ENCODE measurements around the gene STK4. TPM values are rescaled to one million over a fixed set of nuclear protein-coding genes. Genes with fewer than 3 reads are reported as not detected.
A peak's percentile ranks its signal among the peaks of the same experiment; 100 is the strongest.

Gene STK4
- total and polyA plus RNA-seq, 4 donors: 5.4 to 41.0 (median 24.9) TPM

GRCh38 chr20:44965651-44966029, 672 bp upstream of the STK4 start:
- WGBS, 2 donors: 37 to 42% methylated on average over 5 of the region's 5 CpGs
- peak overlapping the region in 1 of 2 donors; percentile 83 for H3K27ac ChIP-seq (ENCODE audit: low read depth in 1 of 2, low read length in 2 of 2)
- no peaks in the 10 kb centered on the region for H3K27me3 ChIP-seq (ENCODE audit: control insufficient read depth in 1 of 2, insufficient read depth in 2 of 2, low read length in 1 of 2)
- intact Hi-C loops (cut with DNase I): loop anchor here in 1 of 2 donors (5.0 kb wide), 1 partner anchor 78 kb away; the partner anchor contains the start of gene YWHAB
- ATAC-seq (ENCODE audit: low FRiP score): no peak
- H3K4me3 ChIP-seq (ENCODE audit: low read length in 2 of 2): peak overlapping the region; percentile 43 to 45
- H3K36me3 ChIP-seq (ENCODE audit: control insufficient read depth in 1 of 2, insufficient read depth in 2 of 2, low read length in 1 of 2): no peaks in the 10 kb centered on the region
- no peak for DNase-seq
- peaks cover 0 to 2% of the 10 kb centered on the region in 2 donors for H3K4me1 ChIP-seq (ENCODE audit: control insufficient read depth in 1 of 2, insufficient read depth in 2 of 2, low read length in 2 of 2)
- H3K9me3 ChIP-seq (ENCODE audit: control insufficient read depth, low read length): no peaks in the 10 kb centered on the region

GRCh38 chr20:44967207-44967807, 995 bp downstream of the STK4 start:
- ATAC-seq (ENCODE audit: low FRiP score) (no peak), DNase-seq (no peak)
- intact Hi-C loops (cut with DNase I): loop anchor here in 1 of 2 donors (5.0 kb wide), 1 partner anchor 80 kb away; the partner anchor contains the start of gene YWHAB
- Histone ChIP-seq H3K4me1 (ENCODE audit: control insufficient read depth in 1 of 2, insufficient read depth in 2 of 2, low read length in 2 of 2) (peaks cover 0 to 2% of the 10 kb centered on the region in 2 donors), H3K36me3 (ENCODE audit: control insufficient read depth in 1 of 2, insufficient read depth in 2 of 2, low read length in 1 of 2) (no peaks in the 10 kb centered on the region), H3K27ac (ENCODE audit: low read depth in 1 of 2, low read length in 2 of 2) (no peak overlapping the region), H3K27me3 (ENCODE audit: control insufficient read depth in 1 of 2, insufficient read depth in 2 of 2, low read length in 1 of 2) (no peaks in the 10 kb centered on the region), H3K4me3 (ENCODE audit: low read length in 2 of 2) (no peak overlapping the region), H3K9me3 (ENCODE audit: control insufficient read depth, low read length) (no peaks in the 10 kb centered on the region)
- 41 to 48% methylated on average over 5 of the region's 5 CpGs for WGBS, 2 donors

- Histone ChIP-seq H3K27ac (ENCODE audit: low read depth in 1 of 2, low read length in 2 of 2) (no peak overlapping the region), H3K36me3 (ENCODE audit: control insufficient read depth in 1 of 2, insufficient read depth in 2 of 2, low read length in 1 of 2) (peaks cover 0 to 2% of the 10 kb centered on the region in 2 donors), H3K4me1 (ENCODE audit: control insufficient read depth in 1 of 2, insufficient read depth in 2 of 2, low read length in 2 of 2) (peaks cover 0 to 2% of the 10 kb centered on the region in 2 donors), H3K9me3 (ENCODE audit: control insufficient read depth, low read length) (no peaks in the 10 kb centered on the region), H3K4me3 (ENCODE audit: low read length in 2 of 2) (no peak overlapping the region), H3K27me3 (ENCODE audit: control insufficient read depth in 1 of 2, insufficient read depth in 2 of 2, low read length in 1 of 2) (no peaks in the 10 kb centered on the region)
- intact Hi-C loops (cut with DNase I): loop anchor here in 1 of 2 donors (5.0 kb wide), 1 partner anchor 82 kb away; the partner anchor contains the start of gene YWHAB
- DNase-seq: no peak
- 47 to 50% methylated on average over 3 of the region's 3 CpGs for WGBS, 2 donors
- no peak for ATAC-seq (ENCODE audit: low FRiP score)
Observed at GRCh38 chr20:44969300-44969894, 3.1 kb downstream of the STK4 start.

GRCh38 chr20:44970243-44970757, 4.0 kb downstream of the STK4 start:
- peaks cover 0 to 2% of the 10 kb centered on the region in 2 donors for H3K4me1 ChIP-seq (ENCODE audit: control insufficient read depth in 1 of 2, insufficient read depth in 2 of 2, low read length in 2 of 2)

GRCh38 chr20:44973053-44973452, 6.7 kb downstream of the STK4 start:
- intact Hi-C loops (cut with DNase I): no loop called here
- WGBS, 2 donors: 49 to 64% methylated on average over 2 of the region's 2 CpGs
- Histone ChIP-seq H3K9me3 (ENCODE audit: control insufficient read depth, low read length) (no peaks in the 10 kb centered on the region), H3K4me1 (ENCODE audit: control insufficient read depth in 1 of 2, insufficient read depth in 2 of 2, low read length in 2 of 2) (no peaks in the 10 kb centered on the region), H3K27me3 (ENCODE audit: control insufficient read depth in 1 of 2, insufficient read depth in 2 of 2, low read length in 1 of 2) (no peaks in the 10 kb centered on the region), H3K36me3 (ENCODE audit: control insufficient read depth in 1 of 2, insufficient read depth in 2 of 2, low read length in 1 of 2) (peaks cover 0 to 5% of the 10 kb centered on the region in 2 donors), H3K4me3 (ENCODE audit: low read length in 2 of 2) (no peak overlapping the region), H3K27ac (ENCODE audit: low read depth in 1 of 2, low read length in 2 of 2) (no peak overlapping the region)
- no peak for ATAC-seq (ENCODE audit: low FRiP score)
- no peak for DNase-seq

More at GRCh38 chr20:44970243-44970757, 4.0 kb downstream of the STK4 start:
- H3K4me3 ChIP-seq (ENCODE audit: low read length in 2 of 2): no peak overlapping the region
- peaks cover 0 to 2% of the 10 kb centered on the region in 2 donors for H3K36me3 ChIP-seq (ENCODE audit: control insufficient read depth in 1 of 2, insufficient read depth in 2 of 2, low read length in 1 of 2)
- no peak overlapping the region for H3K27ac ChIP-seq (ENCODE audit: low read depth in 1 of 2, low read length in 2 of 2)
- WGBS, 2 donors: 27 to 32% methylated on average over 1 of the region's 1 CpG
- intact Hi-C loops (cut with DNase I): no loop called here
- DNase-seq: no peak
- no peaks in the 10 kb centered on the region for H3K27me3 ChIP-seq (ENCODE audit: control insufficient read depth in 1 of 2, insufficient read depth in 2 of 2, low read length in 1 of 2)
- ATAC-seq (ENCODE audit: low FRiP score): no peak
- no peaks in the 10 kb centered on the region for H3K9me3 ChIP-seq (ENCODE audit: control insufficient read depth, low read length)

- H3K36me3 ChIP-seq (ENCODE audit: control insufficient read depth in 1 of 2, insufficient read depth in 2 of 2, low read length in 1 of 2): peaks cover 0 to 5% of the 10 kb centered on the region in 2 donors
- no peak overlapping the region for H3K27ac ChIP-seq (ENCODE audit: low read depth in 1 of 2, low read length in 2 of 2)
- WGBS, 2 donors: 94 to 97% methylated on average over 4 of the region's 4 CpGs
- ATAC-seq (ENCODE audit: low FRiP score) (no peak), DNase-seq (no peak)
- H3K9me3 ChIP-seq (ENCODE audit: control insufficient read depth, low read length): no peaks in the 10 kb centered on the region
- no peaks in the 10 kb centered on the region for H3K27me3 ChIP-seq (ENCODE audit: control insufficient read depth in 1 of 2, insufficient read depth in 2 of 2, low read length in 1 of 2)
- intact Hi-C loops (cut with DNase I): no loop called here
- no peak overlapping the region for H3K4me3 ChIP-seq (ENCODE audit: low read length in 2 of 2)
- no peaks in the 10 kb centered on the region for H3K4me1 ChIP-seq (ENCODE audit: control insufficient read depth in 1 of 2, insufficient read depth in 2 of 2, low read length in 2 of 2)
Observed at GRCh38 chr20:44976698-44977097, 10.4 kb downstream of the STK4 start.

- no peak overlapping the region for H3K27ac ChIP-seq (ENCODE audit: low read depth in 1 of 2, low read length in 2 of 2)
- H3K27me3 ChIP-seq (ENCODE audit: control insufficient read depth in 1 of 2, insufficient read depth in 2 of 2, low read length in 1 of 2): no peaks in the 10 kb centered on the region
- H3K9me3 ChIP-seq (ENCODE audit: control insufficient read depth, low read length): no peaks in the 10 kb centered on the region
- ATAC-seq (ENCODE audit: low FRiP score): no peak
- H3K4me1 ChIP-seq (ENCODE audit: control insufficient read depth in 1 of 2, insufficient read depth in 2 of 2, low read length in 2 of 2): no peaks in the 10 kb centered on the region
- DNase-seq: no peak
- 67 to 74% methylated on average over 2 of the region's 2 CpGs for WGBS, 2 donors
- peaks cover 0 to 3% of the 10 kb centered on the region in 2 donors for H3K36me3 ChIP-seq (ENCODE audit: control insufficient read depth in 1 of 2, insufficient read depth in 2 of 2, low read length in 1 of 2)
- H3K4me3 ChIP-seq (ENCODE audit: low read length in 2 of 2): no peak overlapping the region
- intact Hi-C loops (cut with DNase I): no loop called here
Observed at GRCh38 chr20:44979090-44979621, 12.8 kb downstream of the STK4 start.

GRCh38 chr20:44981736-44982406, 15.6 kb downstream of the STK4 start:
- Histone ChIP-seq H3K27ac (ENCODE audit: low read depth in 1 of 2, low read length in 2 of 2) (no peak overlapping the region), H3K4me1 (ENCODE audit: control insufficient read depth in 1 of 2, insufficient read depth in 2 of 2, low read length in 2 of 2) (no peaks in the 10 kb centered on the region), H3K9me3 (ENCODE audit: control insufficient read depth, low read length) (no peaks in the 10 kb centered on the region), H3K36me3 (ENCODE audit: control insufficient read depth in 1 of 2, insufficient read depth in 2 of 2, low read length in 1 of 2) (peaks cover 0 to under 1% of the 10 kb centered on the region in 2 donors), H3K4me3 (ENCODE audit: low read length in 2 of 2) (no peak overlapping the region), H3K27me3 (ENCODE audit: control insufficient read depth in 1 of 2, insufficient read depth in 2 of 2, low read length in 1 of 2) (no peaks in the 10 kb centered on the region)
- intact Hi-C loops (cut with DNase I): no loop called here
- WGBS, 2 donors: 90 to 91% methylated on average over 8 of the region's 8 CpGs
- no peak for ATAC-seq (ENCODE audit: low FRiP score)
- no peak for DNase-seq
